IMR-90 (cell line): ENCODE data around the gene ZNF746. TPM values are rescaled to one million over a fixed set of nuclear protein-coding genes. Genes with fewer than 3 reads are reported as not detected.

ENCODE experiments used
- ATAC-seq: fragments of 200-7000 bp; cut with Tn5 transposase; 2 replicates; pipeline ENCODE4 v1.9.1; 2020; ENCODE audit warnings: low read depth, mild to moderate bottlenecking, moderate library complexity
- BruUV-seq: library from RNA; stranded (reverse); fragments of 400-500 nt; replicated peaks from 2 replicates; lab custom pipeline; 2021; lab: Mats Ljungman, UMichigan
- CTCF ChIA-PET: fragments of 300-600 bp; formaldehyde crosslinking; extraction: SDS; loops from one replicate; lab custom pipeline; 2021; ENCODE audit warnings: antibody characterized with exemption; lab: Yijun Ruan, JAX
- POLR2A ChIA-PET: fragments of 300-600 bp; sonication (Branson Sonifier 250); formaldehyde crosslinking; loops from one replicate; lab custom pipeline; 2022; ENCODE audit warnings: antibody characterized with exemption; ENCODE audit not compliant: unreplicated experiment; lab: Charles Lee
- DNase-seq: peaks from one replicate; pipeline ENCODE4 v3.0.0; 2013
- H2AFZ ChIP-seq: replicated peaks from 2 replicates; pipeline ENCODE3; 2013; ENCODE audit warnings: low read length, mild to moderate bottlenecking; ENCODE audit not compliant: poor library complexity
- H2AK5ac ChIP-seq: 2 replicates; pipeline ENCODE4 v1.6.1; 2013; ENCODE audit warnings: low read depth, low read length, inconsistent platforms
- H2AK9ac ChIP-seq: replicated peaks from 2 replicates; pipeline ENCODE3; 2013; ENCODE audit warnings: mild to moderate bottlenecking, low read depth, low read length, moderate library complexity; ENCODE audit not compliant: poor library complexity
- H2BK120ac ChIP-seq: 2 replicates; pipeline ENCODE4 v1.6.1; 2013; ENCODE audit warnings: low read depth, low read length, inconsistent platforms
- H2BK15ac ChIP-seq: 3 replicates; pipeline ENCODE4 v1.6.1; 2013; ENCODE audit warnings: low read depth, low read length, inconsistent platforms
- H2BK20ac ChIP-seq: 2 replicates; pipeline ENCODE4 v1.6.1; 2013; ENCODE audit warnings: low read depth, mild to moderate bottlenecking, inconsistent platforms, low read length, moderate library complexity
- H2BK5ac ChIP-seq: 2 replicates; pipeline ENCODE4 v1.6.1; 2013; ENCODE audit warnings: mild to moderate bottlenecking, low read depth, low read length, inconsistent platforms; ENCODE audit not compliant: poor library complexity, severe bottlenecking
- H3K14ac ChIP-seq: replicated peaks from 2 replicates; pipeline ENCODE4 v1.6.1; 2013; ENCODE audit warnings: low read depth, low read length, inconsistent platforms
- H3K18ac ChIP-seq: 2 replicates; pipeline ENCODE4 v1.6.1; 2013; ENCODE audit warnings: low read depth, low read length, control low read depth
- H3K23ac ChIP-seq: 2 replicates; pipeline ENCODE4 v1.6.1; 2013; ENCODE audit warnings: low read depth, low read length, inconsistent platforms
- H3K27ac ChIP-seq: 2 replicates; pipeline ENCODE4 v1.5.1; 2013; ENCODE audit warnings: mild to moderate bottlenecking, control low read depth, low read length; ENCODE audit not compliant: insufficient read depth
- H3K27me3 ChIP-seq: 2 replicates; pipeline ENCODE4 v1.6.1; 2013; ENCODE audit warnings: low read length; ENCODE audit not compliant: control insufficient read depth, insufficient read depth
- H3K36me3 ChIP-seq: 2 replicates; pipeline ENCODE4 v1.6.1; 2013; ENCODE audit warnings: low read length, mixed read lengths; ENCODE audit not compliant: control insufficient read depth, insufficient read depth
- H3K4ac ChIP-seq: 2 replicates; pipeline ENCODE4 v1.6.1; 2013; ENCODE audit warnings: low read depth, low read length, inconsistent platforms
- H3K4me1 ChIP-seq: 2 replicates; pipeline ENCODE4 v1.6.1; 2013; ENCODE audit warnings: low read length, mixed read lengths; ENCODE audit not compliant: control insufficient read depth, insufficient read depth
- H3K4me2 ChIP-seq: 2 replicates; pipeline ENCODE4 v1.6.1; 2013; ENCODE audit warnings: low read depth, mild to moderate bottlenecking, control low read depth, low read length, moderate library complexity
- H3K4me3 ChIP-seq: 2 replicates; pipeline ENCODE4 v1.5.1; 2013; ENCODE audit warnings: low read depth, mild to moderate bottlenecking, control low read depth, low read length, moderate library complexity; ENCODE audit not compliant: insufficient read depth
- H3K56ac ChIP-seq: 2 replicates; pipeline ENCODE4 v1.6.1; 2013; ENCODE audit warnings: low read length, inconsistent platforms; ENCODE audit not compliant: insufficient read depth; ENCODE audit errors: extremely low read depth
- H3K79me1 ChIP-seq, 2 experiments: 2 replicates each; pipeline ENCODE4 v1.6.1; 2013; ENCODE audit warnings: low read length in 2 of 2, inconsistent platforms in 1 of 2, low read depth in 1 of 2
- H3K9ac ChIP-seq: 2 replicates; pipeline ENCODE4 v1.6.1; 2013; ENCODE audit warnings: low read depth, low read length, control low read depth
- H3K9me1 ChIP-seq: 2 replicates; pipeline ENCODE4 v1.6.1; 2013; ENCODE audit warnings: low read length, inconsistent platforms; ENCODE audit not compliant: insufficient read depth
- H3K9me3 ChIP-seq: 2 replicates; pipeline ENCODE4 v1.6.1; 2013; ENCODE audit warnings: low read length; ENCODE audit not compliant: control insufficient read depth, insufficient read depth
- H4K20me1 ChIP-seq: 2 replicates; pipeline ENCODE4 v1.6.1; 2013; ENCODE audit warnings: low read length, inconsistent platforms; ENCODE audit not compliant: insufficient read depth
- H4K5ac ChIP-seq: 2 replicates; pipeline ENCODE4 v1.6.1; 2013; ENCODE audit warnings: mild to moderate bottlenecking, low read depth, low read length, control low read depth
- H4K8ac ChIP-seq, 2 experiments: 2 replicates each; pipeline ENCODE4 v1.6.1; 2013; ENCODE audit warnings: low read depth in 2 of 2, low read length in 2 of 2, control low read depth in 1 of 2, inconsistent platforms in 1 of 2
- H4K91ac ChIP-seq: 2 replicates; pipeline ENCODE4 v1.6.1; 2013; ENCODE audit warnings: low read depth, low read length, inconsistent platforms; ENCODE audit not compliant: insufficient read depth
- ELK1 ChIP-seq: fragments of 150-350 bp; IDR thresholded peaks from 2 replicates; pipeline ENCODE4 v1.6.1; 2016; ENCODE audit warnings: low read depth, mild to moderate bottlenecking, low read length, moderate library complexity, borderline replicate concordance
- POLR2A ChIP-seq: IDR thresholded peaks from 2 replicates; pipeline ENCODE4 v1.6.1; 2012; ENCODE audit warnings: mild to moderate bottlenecking, low read depth, low read length
- SMC3 ChIP-seq: fragments of 150-350 bp; IDR thresholded peaks from 2 replicates; pipeline ENCODE4 v1.6.1; 2016; ENCODE audit warnings: low read depth, mild to moderate bottlenecking, antibody characterized with exemption, low read length, moderate library complexity
- USF2 ChIP-seq: fragments of 150-350 bp; IDR thresholded peaks from 2 replicates; pipeline ENCODE4 v1.6.1; 2017; ENCODE audit warnings: mild to moderate bottlenecking, antibody characterized with exemption, low read length, low read depth
- WGBS, 2 experiments: methylation state at CpG; one replicate each; pipeline versions ENCODE4 v1.1.5 to v1.1.7; 2013; ENCODE audit warnings: missing lambda C conversion rate in 2 of 2; ENCODE audit not compliant: insufficient read length in 1 of 2; ENCODE audit errors: extremely low coverage in 2 of 2; 5-methylcytosine and 5-hydroxymethylcytosine counted together
- dilution Hi-C: fragments of 300-500 bp; cut with HindIII; formaldehyde crosslinking; loops from one replicate; pipeline ENCODE4 v1.14.3; 2018; ENCODE audit warnings: low sequenced_read_pairs; ENCODE audit not compliant: unreplicated experiment
- in situ Hi-C: fragments of 300-500 bp; cut with MboI; formaldehyde crosslinking; loops from 3 replicates; pipeline ENCODE4 v1.14.3; 2019; ENCODE audit warnings: low sequenced_read_pairs, inconsistent platforms, mixed read lengths
- intact Hi-C: fragments of 100-400 bp; cut with micrococcal nuclease; formaldehyde crosslinking; loops from 2 replicates; pipeline ENCODE4 v1.10.0; 2022
- polyA plus RNA-seq, 3 experiments: library from polyadenylated mRNA; depleted of rRNA; stranded (reverse); fragments of >200 nt; gene quantifications; 2 replicates each; pipeline ENCODE4 v1.2.3, GENCODE V29; 2012; ENCODE audit warnings: low replicate concordance in 1 of 3
- total RNA-seq: library from RNA; depleted of rRNA; stranded (reverse); fragments of >200 nt; gene quantifications from 2 replicates; pipeline ENCODE4 v1.2.3, GENCODE V29; 2012

ZNF746 gene
- total and polyA plus RNA-seq, 2 of the 4 experiments (the other 2 are of a cell fraction) = 6.6 to 8.4 TPM

- Histone ChIP-seq H2BK20ac (no peak overlapping the region), H2AK5ac (no peak overlapping the region), H2BK120ac (no peak overlapping the region), H3K27ac (no peak overlapping the region), H3K14ac (no peak overlapping the region), H4K8ac (no peak overlapping the region), H3K4me3 (no peak overlapping the region), H4K5ac (no peak overlapping the region), H2BK5ac (no peak overlapping the region), H4K91ac (no peak overlapping the region), H3K4me1 (peaks cover 1% of the 10 kb centered on the region; the same call in 1 of the 2 replicates), H3K9me1 (peaks cover 2% of the 10 kb centered on the region; the same call in 1 of the 2 replicates), H3K18ac (no peak overlapping the region), H3K56ac (no peak overlapping the region), H4K20me1 (peaks cover 16% of the 10 kb centered on the region), H2BK15ac (no peak overlapping the region), H3K27me3 (no peaks in the 10 kb centered on the region), H3K23ac (no peak overlapping the region), H3K4me2 (no peak overlapping the region), H2AFZ (no peak overlapping the region), H3K9ac (no peak overlapping the region), H3K36me3 (peaks cover 53% of the 10 kb centered on the region), H3K79me1 (peaks cover 30 to 43% of the 10 kb centered on the region in 2 experiments), H2AK9ac (no peak overlapping the region), H3K4ac (no peak overlapping the region), H3K9me3 (no peaks in the 10 kb centered on the region)
- no peak for ATAC-seq
- intact Hi-C loops = no loop called here
- ChIA-PET POLR2A (no interaction called here), CTCF (no interaction called here)
- 89% methylated on average over 3 of the region's 10 CpGs; no CpG with 5 or more reads in 1 of the 2 experiments for WGBS, 2 experiments
- dilution Hi-C loops = no loop called here
- no peak for DNase-seq
- TF ChIP-seq SMC3 (no peak), USF2 (no peak), ELK1 (no peak), POLR2A (no peak)
- in situ Hi-C loops = no loop called here
- no TSS peak for BruUV-seq
Observed at GRCh38 chr7:149454006-149454405, 43.6 kb downstream of the ZNF746 start.
